Skeletal muscle tissue (tissue), 4 donors: Measurements from ENCODE around the gene ARL2. TPM values are rescaled to one million over a fixed set of nuclear protein-coding genes. Genes with fewer than 3 reads are reported as not detected.

Source experiments
- H3K27ac ChIP-seq: one replicate; pipeline ENCODE4 v1.7.0; 2013; ENCODE audit warnings: mild to moderate bottlenecking, low read depth, low read length, inconsistent platforms
- H3K27me3 ChIP-seq, 3 donors: one replicate each; pipeline ENCODE4 v1.7.0; 2013; ENCODE audit warnings: low read length in 3 of 3; ENCODE audit not compliant: control insufficient read depth in 3 of 3, insufficient read depth in 3 of 3
- H3K36me3 ChIP-seq, 3 donors: one replicate each; pipeline ENCODE4 v1.7.0; 2013; ENCODE audit warnings: low read length in 3 of 3; ENCODE audit not compliant: control insufficient read depth in 3 of 3, insufficient read depth in 3 of 3
- H3K4me1 ChIP-seq, 3 donors: one replicate each; pipeline ENCODE4 v1.7.0; 2013; ENCODE audit warnings: low read length in 3 of 3, mild to moderate bottlenecking in 3 of 3; ENCODE audit not compliant: control insufficient read depth in 3 of 3, insufficient read depth in 3 of 3
- H3K4me3 ChIP-seq, 3 donors: one replicate each; pipeline ENCODE4 v1.7.0; 2013; ENCODE audit warnings: low read length in 3 of 3
- H3K9ac ChIP-seq, 3 donors: one replicate each; pipeline ENCODE4 v1.7.0; 2013; ENCODE audit warnings: low read length in 3 of 3, mild to moderate bottlenecking in 3 of 3, moderate library complexity in 2 of 3, low read depth in 1 of 3
- H3K9me3 ChIP-seq, 3 donors: one replicate each; pipeline ENCODE4 v1.7.0; 2013; ENCODE audit warnings: low read length in 3 of 3; ENCODE audit not compliant: control insufficient read depth in 3 of 3
- total RNA-seq: library from RNA; depleted of rRNA; stranded (reverse); fragments of >200 nt; gene quantifications from one replicate; pipeline ENCODE4 v1.2.3, GENCODE V29; 2014
- donor health status: Osteomylitis.

Gene ARL2
- total RNA-seq, 1 donor from 2014 or later = 53.2 TPM

DNA sequence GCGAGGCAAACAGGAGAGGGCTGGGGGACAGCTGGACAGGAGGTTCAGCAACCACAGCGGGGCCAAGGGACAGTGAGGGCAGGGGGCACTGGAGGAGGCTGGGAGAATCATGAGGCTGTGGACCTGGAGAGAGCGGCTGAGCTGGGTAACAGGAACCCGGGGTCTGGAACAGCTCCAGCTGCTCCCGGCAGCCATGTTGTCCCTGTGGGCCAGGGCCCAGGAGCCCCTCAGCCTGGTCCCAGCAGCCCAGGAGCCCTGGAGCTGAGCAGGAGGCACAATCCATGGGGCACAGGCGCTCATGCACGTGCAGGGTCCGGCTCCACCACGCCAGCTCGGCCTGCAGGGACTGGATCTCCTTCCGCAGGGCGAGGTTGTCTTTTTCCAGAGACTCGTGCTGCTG, 24.5 kb upstream of the ARL2 start:
- Histone ChIP-seq H3K4me3 (peak overlapping the region; percentile 23 to 54 (median 32)), H3K36me3 (peaks cover 0 to 2% (median 0%) of the 10 kb centered on the region in 3 donors), H3K27me3 (no peaks in the 10 kb centered on the region), H3K9ac (peak overlapping the region in 1 of 3 donors; percentile 40), H3K4me1 (peaks cover 14 to 21% (median 15%) of the 10 kb centered on the region in 3 donors), H3K9me3 (no peaks in the 10 kb centered on the region), H3K27ac (no peak overlapping the region)

DNA sequence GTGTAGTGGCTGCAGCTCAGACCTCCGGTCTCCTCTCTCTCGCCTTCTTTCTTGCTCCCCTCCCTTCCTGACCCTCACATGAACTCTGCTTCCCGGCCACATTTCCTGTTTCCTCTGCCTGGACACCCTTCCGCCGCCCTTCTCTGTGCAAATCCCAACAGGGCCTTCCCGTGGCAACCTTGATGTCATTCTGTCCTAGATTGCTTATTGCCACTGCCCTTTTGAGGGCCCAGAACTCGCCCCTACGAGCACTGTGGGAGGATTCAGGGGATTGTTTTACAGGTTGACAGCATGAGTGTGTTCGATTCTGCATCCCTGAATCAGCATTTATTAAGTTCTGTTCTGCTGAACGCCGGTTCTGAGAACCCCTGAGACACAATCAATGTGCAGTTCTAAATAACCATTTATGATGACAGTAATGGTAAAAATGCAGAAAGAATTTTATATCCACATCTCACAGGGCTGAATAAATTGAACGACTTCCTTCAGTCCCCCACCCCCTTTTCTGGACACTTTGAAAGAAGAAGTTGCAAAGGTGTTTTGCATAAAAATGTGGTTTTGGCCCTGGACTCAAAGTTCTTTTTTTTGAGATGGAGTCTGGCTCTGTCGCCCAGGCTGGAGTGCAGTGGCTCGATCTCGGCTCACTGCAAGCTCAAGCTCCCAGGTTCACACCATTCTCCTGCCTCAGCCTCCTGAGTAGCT, 23.6 kb upstream of the ARL2 start:
- Histone ChIP-seq H3K9ac (peak overlapping the region in 1 of 3 donors; percentile 57), H3K27me3 (no peaks in the 10 kb centered on the region), H3K9me3 (no peaks in the 10 kb centered on the region), H3K36me3 (peaks cover 0 to 2% (median 0%) of the 10 kb centered on the region in 3 donors), H3K4me3 (peak overlapping the region; percentile 32 to 66 (median 54)), H3K4me1 (peaks cover 14 to 25% (median 16%) of the 10 kb centered on the region in 3 donors), H3K27ac (no peak overlapping the region)

DNA sequence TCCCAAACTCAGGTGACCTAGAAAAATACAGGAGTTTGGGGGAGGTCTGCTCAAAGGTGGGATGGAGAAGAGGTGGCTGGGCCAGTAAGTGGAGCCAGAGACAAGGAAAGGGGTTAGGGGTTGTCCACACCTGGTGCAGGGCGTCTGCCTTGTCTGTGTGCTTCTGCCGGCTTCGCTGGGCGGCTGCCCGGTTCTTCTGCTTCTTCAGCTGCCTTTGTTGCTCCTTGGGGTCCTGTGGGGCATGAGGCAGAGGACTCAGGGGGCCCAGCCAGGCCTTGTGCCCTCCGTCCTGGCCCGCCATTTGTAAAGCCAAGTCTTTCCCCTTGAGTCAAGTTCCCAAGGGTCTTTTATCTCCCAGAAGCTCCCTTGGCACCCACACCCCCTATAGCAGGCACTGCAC, 19.6 kb upstream of the ARL2 start:
- no peak overlapping the region for H3K9ac ChIP-seq
- no peak overlapping the region for H3K27ac ChIP-seq
- peaks cover 0 to 2% (median 0%) of the 10 kb centered on the region in 3 donors for H3K36me3 ChIP-seq
- no peak overlapping the region for H3K4me3 ChIP-seq
- H3K4me1 ChIP-seq = peaks cover 22 to 30% (median 23%) of the 10 kb centered on the region in 3 donors
- no peaks in the 10 kb centered on the region for H3K9me3 ChIP-seq
- no peaks in the 10 kb centered on the region for H3K27me3 ChIP-seq

DNA sequence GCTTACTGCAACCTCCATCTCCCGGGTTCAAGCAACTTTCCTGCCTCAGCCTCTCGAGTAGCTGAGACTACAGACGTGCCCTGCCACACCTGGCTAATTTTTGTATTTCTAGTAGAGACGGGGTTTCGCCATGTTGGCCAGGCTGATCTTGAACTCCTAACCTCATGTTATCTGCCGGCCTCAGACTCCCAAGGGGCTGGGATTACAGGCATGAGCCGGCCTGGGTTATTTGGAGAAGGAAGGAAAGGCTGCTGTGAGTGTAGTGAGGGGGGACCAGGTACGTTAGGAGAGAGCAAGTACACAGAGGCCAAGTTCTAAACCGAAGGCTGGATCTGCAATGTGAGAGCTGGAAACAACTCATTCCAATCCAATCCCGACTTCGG, 17.6 kb upstream of the ARL2 start:
- peaks cover 0 to 2% (median 0%) of the 10 kb centered on the region in 3 donors for H3K36me3 ChIP-seq
- H3K27me3 ChIP-seq = no peaks in the 10 kb centered on the region
- peak overlapping the region; percentile 68 for H3K27ac ChIP-seq
- H3K9ac ChIP-seq = peak overlapping the region; percentile 78 to 84 (median 80)
- H3K4me3 ChIP-seq = peak overlapping the region; percentile 82 to 86 (median 85)
- no peaks in the 10 kb centered on the region for H3K9me3 ChIP-seq
- peaks cover 11 to 19% (median 15%) of the 10 kb centered on the region in 3 donors for H3K4me1 ChIP-seq

DNA sequence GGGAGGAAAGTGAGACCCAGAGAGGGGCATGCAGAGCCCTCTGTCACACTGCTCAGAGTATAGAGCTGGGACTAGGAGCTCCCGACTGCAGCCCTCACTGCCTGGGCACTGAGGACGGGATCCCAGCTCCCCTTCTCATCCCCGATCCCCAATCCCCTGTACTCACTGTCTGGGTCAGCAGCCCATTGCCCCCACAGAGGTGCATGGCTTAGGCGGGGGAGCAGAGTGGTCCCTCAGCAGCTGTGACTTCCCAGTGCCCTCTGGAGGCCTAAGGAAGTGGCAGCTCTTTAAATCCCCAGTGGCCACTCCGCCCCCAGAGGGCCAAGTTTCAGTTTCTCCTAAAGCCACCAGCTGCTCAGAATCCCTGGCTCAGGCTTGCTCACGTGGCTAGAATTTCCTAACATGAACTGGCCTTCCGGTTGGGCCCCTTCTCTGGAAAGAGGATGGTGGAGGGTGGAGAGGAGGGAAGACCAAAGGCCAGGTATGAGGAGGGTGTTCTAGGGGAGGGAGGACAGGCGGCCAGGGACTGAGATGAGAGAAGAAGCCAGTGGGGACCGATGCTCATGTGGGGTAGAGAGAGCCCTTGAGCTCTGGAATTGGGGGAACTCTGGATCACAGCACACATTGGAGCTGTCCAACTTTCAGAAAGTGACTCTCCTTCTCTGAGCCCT, 17.1 kb upstream of the ARL2 start, which contains the start of gene BATF2:
Gene BATF2, minus strand, starts transcription at position 262 of the 671 bp plus-strand sequence. Its CDS starts 57 bp downstream, at position 205.
- Histone ChIP-seq H3K27ac (peak within 1 kb of the TSS; percentile 68), H3K4me3 (peak within 1 kb of the TSS; percentile 82 to 86 (median 85)), H3K9ac (peak within 1 kb of the TSS; percentile 78 to 84 (median 80)), H3K27me3 (no peaks in the 10 kb centered on the region), H3K9me3 (no peaks in the 10 kb centered on the region), H3K36me3 (peaks cover 0 to 2% (median 0%) of the 10 kb centered on the region in 3 donors), H3K4me1 (peaks cover 11 to 19% (median 15%) of the 10 kb centered on the region in 3 donors)

DNA sequence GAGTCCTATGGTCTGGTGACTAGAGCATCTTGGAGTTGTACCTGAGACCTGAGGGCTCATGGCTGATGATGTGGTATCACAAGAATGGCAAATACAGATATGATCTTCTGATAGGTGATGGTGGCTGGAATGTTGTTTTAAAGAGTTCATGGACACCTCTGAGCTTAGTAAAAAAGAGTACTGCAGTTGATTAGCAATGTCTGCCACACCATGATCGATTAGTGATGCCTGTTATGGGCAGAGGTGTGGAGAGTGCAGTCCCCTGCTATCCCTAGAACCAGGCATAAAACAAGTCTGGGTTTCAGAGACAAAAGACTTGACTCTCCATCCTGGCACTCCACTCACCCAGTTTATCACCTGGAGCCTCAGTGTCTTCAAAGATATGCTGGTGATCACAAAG, 15.8 kb upstream of the ARL2 start:
- Histone ChIP-seq H3K9me3 (no peaks in the 10 kb centered on the region), H3K27me3 (no peaks in the 10 kb centered on the region), H3K9ac (no peak overlapping the region), H3K4me3 (no peak overlapping the region), H3K27ac (no peak overlapping the region), H3K36me3 (peaks cover 0 to 2% (median 0%) of the 10 kb centered on the region in 3 donors), H3K4me1 (peaks cover 11 to 19% (median 15%) of the 10 kb centered on the region in 3 donors)

DNA sequence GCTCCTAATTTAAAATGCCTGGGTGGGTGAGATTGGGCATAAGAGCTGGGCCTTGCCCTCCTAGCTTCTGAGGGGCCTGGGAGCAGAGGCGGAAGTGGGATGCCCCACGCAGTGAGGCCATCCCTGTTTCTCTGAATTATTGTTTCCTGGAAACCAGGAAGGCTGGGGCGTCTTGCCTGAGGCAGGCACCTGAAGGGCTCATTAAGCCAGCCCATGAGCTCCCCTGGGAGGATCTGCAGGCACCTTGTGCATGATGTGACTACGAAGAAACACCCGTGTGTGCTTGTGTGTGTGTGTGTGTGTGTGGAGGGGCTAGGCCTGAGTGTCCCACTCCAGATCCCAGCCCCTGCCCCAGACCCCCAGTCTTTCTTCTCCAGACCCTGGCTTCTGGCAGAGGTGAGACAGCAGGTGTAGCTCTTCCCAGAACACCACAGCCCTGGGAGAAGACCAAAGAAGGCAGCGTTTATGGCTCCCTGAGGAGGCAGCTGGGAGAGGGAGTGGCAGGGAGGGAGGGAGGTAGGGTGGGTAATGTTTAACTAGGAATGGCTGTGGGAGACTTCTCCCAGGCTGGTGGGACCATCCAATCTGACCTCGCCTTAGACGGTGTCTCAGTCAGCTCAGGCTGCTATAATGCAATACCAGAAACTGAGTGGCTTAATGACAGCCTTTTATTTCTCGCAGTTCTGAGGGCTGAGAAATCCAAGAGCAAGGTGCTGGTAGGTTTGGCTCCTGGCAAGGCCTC, 15.1 kb upstream of the ARL2 start:
- Histone ChIP-seq H3K9ac (no peak overlapping the region), H3K36me3 (peaks cover 0 to 2% (median 0%) of the 10 kb centered on the region in 3 donors), H3K4me3 (no peak overlapping the region), H3K9me3 (no peaks in the 10 kb centered on the region), H3K4me1 (peaks cover 11 to 19% (median 15%) of the 10 kb centered on the region in 3 donors), H3K27me3 (no peaks in the 10 kb centered on the region), H3K27ac (no peak overlapping the region)

DNA sequence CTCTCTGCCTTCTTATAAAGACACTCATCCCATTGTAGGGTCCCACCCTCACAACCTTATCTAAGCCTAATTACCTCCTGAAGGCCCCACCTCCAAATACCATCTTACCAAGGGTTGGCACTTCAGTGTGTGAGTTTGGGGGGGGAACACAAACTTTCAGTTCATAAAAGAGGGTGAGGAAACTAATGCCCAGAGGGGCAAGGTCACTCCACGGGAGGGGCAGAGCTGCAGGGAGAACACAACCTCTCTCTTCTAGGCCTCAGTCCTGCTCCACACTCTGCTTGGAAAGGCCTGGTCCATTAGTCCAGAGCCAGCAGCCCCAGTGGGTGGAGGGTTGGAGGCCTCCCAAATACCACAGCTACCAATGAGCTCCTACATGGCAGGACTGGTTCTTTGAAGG, 14.5 kb upstream of the ARL2 start:
- H3K4me1 ChIP-seq = peaks cover 11 to 19% (median 15%) of the 10 kb centered on the region in 3 donors
- H3K9me3 ChIP-seq = no peaks in the 10 kb centered on the region
- H3K9ac ChIP-seq = no peak overlapping the region
- H3K4me3 ChIP-seq = no peak overlapping the region
- H3K27me3 ChIP-seq = no peaks in the 10 kb centered on the region
- no peak overlapping the region for H3K27ac ChIP-seq
- no peaks in the 10 kb centered on the region for H3K36me3 ChIP-seq

DNA sequence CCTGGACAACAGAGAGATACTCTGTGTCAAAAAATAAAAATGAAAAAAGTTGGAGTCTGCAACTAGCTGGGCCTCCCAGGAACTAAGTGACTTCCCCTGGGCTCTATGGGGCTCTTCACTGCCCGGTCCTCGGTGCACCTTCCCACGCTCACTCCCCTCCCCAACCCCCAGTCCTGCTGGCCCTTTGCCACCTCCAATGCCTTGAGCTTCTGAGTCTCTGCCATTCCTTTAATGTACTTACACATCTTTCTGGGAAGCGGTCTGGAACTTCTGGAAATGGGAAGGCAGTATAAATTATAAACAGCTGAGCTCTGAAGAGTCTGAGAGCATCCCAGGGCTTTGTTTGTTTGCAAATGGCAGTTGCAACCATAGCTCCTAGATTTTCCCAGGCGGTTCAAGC, 11.3 kb upstream of the ARL2 start:
- H3K9ac ChIP-seq = no peak overlapping the region
- no peaks in the 10 kb centered on the region for H3K9me3 ChIP-seq
- H3K27ac ChIP-seq = no peak overlapping the region
- H3K4me3 ChIP-seq = no peak overlapping the region
- no peaks in the 10 kb centered on the region for H3K4me1 ChIP-seq
- H3K36me3 ChIP-seq = no peaks in the 10 kb centered on the region
- no peaks in the 10 kb centered on the region for H3K27me3 ChIP-seq
